HepG2 (cell line): ENCODE results near the gene CNPY4. TPM values are rescaled to one million over a fixed set of nuclear protein-coding genes. Genes with fewer than 3 reads are reported as not detected.

Source experiments
- ELF4 ChIP-seq: sonication (generic); formaldehyde crosslinking; IDR thresholded peaks from 2 replicates; pipeline ENCODE4 v1.5.0; 2020; ENCODE audit warnings: missing genetic modification reagents, mild to moderate bottlenecking, moderate library complexity, borderline replicate concordance
- FOSL2 ChIP-seq: sonication (generic); formaldehyde crosslinking; IDR thresholded peaks from 2 replicates; pipeline ENCODE4 v1.4.0; 2020; ENCODE audit warnings: missing genetic modification reagents
- FOXK2 ChIP-seq: fragments of 450-650 bp; IDR thresholded peaks from 2 replicates; pipeline ENCODE4 v1.6.1; 2016
- GATA4 ChIP-seq: sonication (generic); IDR thresholded peaks from 2 replicates; pipeline ENCODE4 v1.6.1; 2016; ENCODE audit warnings: antibody characterized with exemption, low read depth, borderline replicate concordance
- MED8 ChIP-seq: sonication (generic); formaldehyde crosslinking; IDR thresholded peaks from 2 replicates; pipeline ENCODE4 v1.8.1; 2023; ENCODE audit warnings: mild to moderate bottlenecking, missing genetic modification reagents; ENCODE audit not compliant: insufficient replicate concordance
- NKX3-1 ChIP-seq: sonication (generic); formaldehyde crosslinking; IDR thresholded peaks from 2 replicates; pipeline ENCODE4 v1.5.0; 2020; ENCODE audit warnings: missing genetic modification reagents
- RFX1 ChIP-seq: fragments of 450-650 bp; IDR thresholded peaks from 2 replicates; pipeline ENCODE4 v1.6.1; 2017
- ZKSCAN8 ChIP-seq: IDR thresholded peaks from 2 replicates; pipeline ENCODE4 v1.6.1; 2016; ENCODE audit warnings: borderline replicate concordance, missing genetic modification reagents, missing compliant biosample characterization
- ZMAT3 ChIP-seq: sonication (generic); formaldehyde crosslinking; conservative IDR thresholded peaks from 2 replicates; pipeline ENCODE4 v1.7.0; 2021; ENCODE audit warnings: missing genetic modification reagents
- ZNF33A ChIP-seq: sonication (generic); formaldehyde crosslinking; IDR thresholded peaks from 2 replicates; pipeline ENCODE4 v1.5.1; 2020; ENCODE audit warnings: missing genetic modification reagents, mild to moderate bottlenecking, moderate library complexity, borderline replicate concordance
- ZNF382 ChIP-seq: sonication (generic); formaldehyde crosslinking; IDR thresholded peaks from 2 replicates; pipeline ENCODE4 v1.5.0; 2020; ENCODE audit warnings: missing genetic modification reagents, mild to moderate bottlenecking, borderline replicate concordance
- ZNF460 ChIP-seq: sonication (generic); formaldehyde crosslinking; IDR thresholded peaks from 2 replicates; pipeline ENCODE4 v1.5.1; 2020; ENCODE audit warnings: missing genetic modification reagents, mild to moderate bottlenecking, borderline replicate concordance
- polyA plus RNA-seq, 8 experiments: library from polyadenylated mRNA; depleted of rRNA in 3 of 8; stranded (reverse) in 7 of 8; unstranded in 1 of 8; fragments of >200 nt; fragmentation: Illumina TruSeq in 4 of 8; extraction: Trizol in 4 of 8; gene quantifications; 2 replicates each; pipeline versions ENCODE4 v1.2.1 to v1.2.3, GENCODE V29; 2011 to 2016; ENCODE audit warnings: low read depth in 4 of 8, missing spikeins in 1 of 8, mixed read lengths in 1 of 8; ENCODE audit not compliant: insufficient read depth in 1 of 8
- total RNA-seq, 5 experiments: library from RNA; depleted of rRNA; stranded (reverse); fragments of >200 nt; fragmentation: Illumina TruSeq; extraction: Trizol; gene quantifications; 2 replicates each; pipeline ENCODE4 v1.2.3, GENCODE V29; 2016; ENCODE audit warnings: low read depth in 1 of 5
- TF ChIP-seq, protein P1 (sequence below): sonication (generic); formaldehyde crosslinking; IDR thresholded peaks from 2 replicates; pipeline ENCODE4 v1.4.0; 2020; ENCODE audit warnings: missing genetic modification reagents, borderline replicate concordance
- TF ChIP-seq, protein P2 (sequence below): sonication (generic); formaldehyde crosslinking; IDR thresholded peaks from 2 replicates; pipeline ENCODE4 v1.4.0; 2020; ENCODE audit warnings: missing genetic modification reagents
- TF ChIP-seq, protein P3 (sequence below): IDR thresholded peaks from 2 replicates; pipeline ENCODE4 v1.6.1; 2016; ENCODE audit warnings: mild to moderate bottlenecking

Gene CNPY4
- total and polyA plus RNA-seq, 2 of the 13 experiments (the other 11 are each of a cell fraction or from before 2014, with no cell fraction given) = 6.2 to 12.7 TPM

DNA sequence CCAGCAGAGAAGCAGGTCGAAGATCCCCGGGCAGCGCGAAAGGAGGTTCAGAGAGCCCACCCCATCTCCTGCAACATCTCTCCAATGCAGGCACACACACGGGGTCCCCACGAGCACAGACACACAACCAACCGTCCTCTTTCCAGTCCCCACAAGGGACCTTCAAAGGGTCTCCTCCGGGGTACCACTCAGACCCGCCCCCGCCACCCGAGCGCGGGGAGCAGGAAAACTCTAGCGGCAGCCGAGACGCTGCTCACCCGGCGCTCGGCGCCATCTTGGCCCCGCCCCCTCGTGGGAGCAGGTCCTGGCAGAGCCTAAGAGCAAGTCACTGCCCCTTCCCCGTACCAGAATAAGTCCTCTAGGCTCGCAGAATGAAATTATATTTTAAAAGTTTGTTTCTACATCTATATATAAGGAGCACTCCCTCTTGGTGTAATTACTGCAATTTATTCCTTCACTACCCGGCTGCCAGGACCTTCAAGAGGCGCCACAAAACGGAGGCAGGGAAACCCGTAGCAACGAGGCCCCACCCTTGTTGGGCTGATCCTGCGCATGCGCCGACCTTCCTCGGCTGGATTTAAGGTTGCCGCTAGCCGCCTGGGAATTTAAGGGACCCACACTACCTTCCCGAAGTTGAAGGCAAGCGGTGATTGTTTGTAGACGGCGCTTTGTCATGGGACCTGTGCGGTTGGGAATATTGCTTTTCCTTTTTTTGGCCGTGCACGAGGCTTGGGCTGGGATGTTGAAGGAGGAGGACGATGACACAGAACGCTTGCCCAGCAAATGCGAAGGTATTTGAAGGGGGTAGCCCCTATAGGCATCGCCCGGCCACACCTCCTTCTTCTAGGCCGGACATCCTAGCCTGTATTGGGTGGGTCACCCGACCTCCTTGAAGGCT, at the start of gene CNPY4, which contains the start of gene TAF6 (continued):
- TF ChIP-seq, protein P1, sequence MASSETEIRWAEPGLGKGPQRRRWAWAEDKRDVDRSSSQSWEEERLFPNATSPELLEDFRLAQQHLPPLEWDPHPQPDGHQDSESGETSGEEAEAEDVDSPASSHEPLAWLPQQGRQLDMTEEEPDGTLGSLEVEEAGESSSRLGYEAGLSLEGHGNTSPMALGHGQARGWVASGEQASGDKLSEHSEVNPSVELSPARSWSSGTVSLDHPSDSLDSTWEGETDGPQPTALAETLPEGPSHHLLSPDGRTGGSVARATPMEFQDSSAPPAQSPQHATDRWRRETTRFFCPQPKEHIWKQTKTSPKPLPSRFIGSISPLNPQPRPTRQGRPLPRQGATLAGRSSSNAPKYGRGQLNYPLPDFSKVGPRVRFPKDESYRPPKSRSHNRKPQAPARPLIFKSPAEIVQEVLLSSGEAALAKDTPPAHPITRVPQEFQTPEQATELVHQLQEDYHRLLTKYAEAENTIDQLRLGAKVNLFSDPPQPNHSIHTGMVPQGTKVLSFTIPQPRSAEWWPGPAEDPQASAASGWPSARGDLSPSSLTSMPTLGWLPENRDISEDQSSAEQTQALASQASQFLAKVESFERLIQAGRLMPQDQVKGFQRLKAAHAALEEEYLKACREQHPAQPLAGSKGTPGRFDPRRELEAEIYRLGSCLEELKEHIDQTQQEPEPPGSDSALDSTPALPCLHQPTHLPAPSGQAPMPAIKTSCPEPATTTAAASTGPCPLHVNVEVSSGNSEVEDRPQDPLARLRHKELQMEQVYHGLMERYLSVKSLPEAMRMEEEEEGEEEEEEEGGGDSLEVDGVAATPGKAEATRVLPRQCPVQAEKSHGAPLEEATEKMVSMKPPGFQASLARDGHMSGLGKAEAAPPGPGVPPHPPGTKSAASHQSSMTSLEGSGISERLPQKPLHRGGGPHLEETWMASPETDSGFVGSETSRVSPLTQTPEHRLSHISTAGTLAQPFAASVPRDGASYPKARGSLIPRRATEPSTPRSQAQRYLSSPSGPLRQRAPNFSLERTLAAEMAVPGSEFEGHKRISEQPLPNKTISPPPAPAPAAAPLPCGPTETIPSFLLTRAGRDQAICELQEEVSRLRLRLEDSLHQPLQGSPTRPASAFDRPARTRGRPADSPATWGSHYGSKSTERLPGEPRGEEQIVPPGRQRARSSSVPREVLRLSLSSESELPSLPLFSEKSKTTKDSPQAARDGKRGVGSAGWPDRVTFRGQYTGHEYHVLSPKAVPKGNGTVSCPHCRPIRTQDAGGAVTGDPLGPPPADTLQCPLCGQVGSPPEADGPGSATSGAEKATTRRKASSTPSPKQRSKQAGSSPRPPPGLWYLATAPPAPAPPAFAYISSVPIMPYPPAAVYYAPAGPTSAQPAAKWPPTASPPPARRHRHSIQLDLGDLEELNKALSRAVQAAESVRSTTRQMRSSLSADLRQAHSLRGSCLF (CRISPR knock-in tag) = peak; percentile 70; the same call in 1 of the 2 replicates
- peak; percentile 52; the same call in 1 of the 2 replicates for TF ChIP-seq ELF4 (CRISPR knock-in tag)
- TF ChIP-seq ZKSCAN8 (CRISPR knock-in tag) = no peak
- peak; percentile 82 for TF ChIP-seq NKX3-1 (CRISPR knock-in tag)
- TF ChIP-seq, protein P2, sequence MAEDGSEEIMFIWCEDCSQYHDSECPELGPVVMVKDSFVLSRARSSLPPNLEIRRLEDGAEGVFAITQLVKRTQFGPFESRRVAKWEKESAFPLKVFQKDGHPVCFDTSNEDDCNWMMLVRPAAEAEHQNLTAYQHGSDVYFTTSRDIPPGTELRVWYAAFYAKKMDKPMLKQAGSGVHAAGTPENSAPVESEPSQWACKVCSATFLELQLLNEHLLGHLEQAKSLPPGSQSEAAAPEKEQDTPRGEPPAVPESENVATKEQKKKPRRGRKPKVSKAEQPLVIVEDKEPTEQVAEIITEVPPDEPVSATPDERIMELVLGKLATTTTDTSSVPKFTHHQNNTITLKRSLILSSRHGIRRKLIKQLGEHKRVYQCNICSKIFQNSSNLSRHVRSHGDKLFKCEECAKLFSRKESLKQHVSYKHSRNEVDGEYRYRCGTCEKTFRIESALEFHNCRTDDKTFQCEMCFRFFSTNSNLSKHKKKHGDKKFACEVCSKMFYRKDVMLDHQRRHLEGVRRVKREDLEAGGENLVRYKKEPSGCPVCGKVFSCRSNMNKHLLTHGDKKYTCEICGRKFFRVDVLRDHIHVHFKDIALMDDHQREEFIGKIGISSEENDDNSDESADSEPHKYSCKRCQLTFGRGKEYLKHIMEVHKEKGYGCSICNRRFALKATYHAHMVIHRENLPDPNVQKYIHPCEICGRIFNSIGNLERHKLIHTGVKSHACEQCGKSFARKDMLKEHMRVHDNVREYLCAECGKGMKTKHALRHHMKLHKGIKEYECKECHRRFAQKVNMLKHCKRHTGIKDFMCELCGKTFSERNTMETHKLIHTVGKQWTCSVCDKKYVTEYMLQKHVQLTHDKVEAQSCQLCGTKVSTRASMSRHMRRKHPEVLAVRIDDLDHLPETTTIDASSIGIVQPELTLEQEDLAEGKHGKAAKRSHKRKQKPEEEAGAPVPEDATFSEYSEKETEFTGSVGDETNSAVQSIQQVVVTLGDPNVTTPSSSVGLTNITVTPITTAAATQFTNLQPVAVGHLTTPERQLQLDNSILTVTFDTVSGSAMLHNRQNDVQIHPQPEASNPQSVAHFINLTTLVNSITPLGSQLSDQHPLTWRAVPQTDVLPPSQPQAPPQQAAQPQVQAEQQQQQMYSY (CRISPR knock-in tag) = no peak
- peak; percentile 92 for TF ChIP-seq RFX1
- TF ChIP-seq FOXK2 = no peak
- TF ChIP-seq ZNF460 (CRISPR knock-in tag) = no peak
- TF ChIP-seq GATA4 = no peak
- TF ChIP-seq ZNF33A (CRISPR knock-in tag) = peak; percentile 58; the same call in 1 of the 2 replicates
- peak; percentile 37; the same call in 1 of the 2 replicates for TF ChIP-seq FOSL2 (CRISPR knock-in tag)
- TF ChIP-seq ZNF382 (CRISPR knock-in tag) = no peak
- 0 out of 2 replicates have a peak, but pooled peaks have one; percentile 20 for TF ChIP-seq ZMAT3 (CRISPR knock-in tag)
- TF ChIP-seq, protein P3, sequence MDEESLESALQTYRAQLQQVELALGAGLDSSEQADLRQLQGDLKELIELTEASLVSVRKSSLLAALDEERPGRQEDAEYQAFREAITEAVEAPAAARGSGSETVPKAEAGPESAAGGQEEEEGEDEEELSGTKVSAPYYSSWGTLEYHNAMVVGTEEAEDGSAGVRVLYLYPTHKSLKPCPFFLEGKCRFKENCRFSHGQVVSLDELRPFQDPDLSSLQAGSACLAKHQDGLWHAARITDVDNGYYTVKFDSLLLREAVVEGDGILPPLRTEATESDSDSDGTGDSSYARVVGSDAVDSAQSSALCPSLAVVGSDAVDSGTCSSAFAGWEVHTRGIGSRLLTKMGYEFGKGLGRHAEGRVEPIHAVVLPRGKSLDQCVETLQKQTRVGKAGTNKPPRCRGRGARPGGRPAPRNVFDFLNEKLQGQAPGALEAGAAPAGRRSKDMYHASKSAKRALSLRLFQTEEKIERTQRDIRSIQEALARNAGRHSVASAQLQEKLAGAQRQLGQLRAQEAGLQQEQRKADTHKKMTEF (CRISPR knock-in tag) = peak; percentile 67
- TF ChIP-seq MED8 (CRISPR knock-in tag) = no peak
